Measurements from ENCODE around the gene HNRNPL.
"Not testable (repeated sequence)": the region's sequence is repeated elsewhere in the genome, so short reads cannot be mapped to it uniquely, and the experiment has no call there.

The HNRNPL gene

DNA sequence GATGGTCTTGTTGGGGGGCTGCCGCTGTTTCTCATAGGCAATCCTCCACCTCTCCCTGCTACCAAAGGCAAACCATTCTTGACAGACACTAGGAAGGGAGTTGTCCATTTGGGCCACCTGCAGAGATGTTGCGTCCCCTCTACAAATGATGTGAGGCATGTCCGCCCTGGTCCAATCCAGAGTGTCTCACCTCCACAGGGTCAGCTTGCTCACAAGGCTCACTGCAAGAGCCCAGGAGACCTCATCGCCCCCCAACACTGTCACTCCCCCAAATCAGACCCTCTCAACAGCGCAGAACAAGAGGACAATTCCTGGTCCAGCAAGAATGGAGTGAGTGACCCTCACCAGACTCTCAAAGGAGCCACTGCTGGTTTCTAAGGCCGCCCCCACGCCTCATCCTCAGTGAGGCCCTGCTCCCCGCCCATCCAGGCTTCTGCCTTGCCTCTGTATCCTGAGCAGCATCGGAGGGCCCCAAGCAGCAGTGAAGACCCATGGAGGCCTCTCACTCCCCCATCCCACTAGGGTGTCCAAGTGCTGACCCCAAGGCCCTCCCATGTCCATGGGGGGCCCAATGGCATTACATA is 6.5 kb downstream of the HNRNPL start:
- no peak for DNase-seq

DNA sequence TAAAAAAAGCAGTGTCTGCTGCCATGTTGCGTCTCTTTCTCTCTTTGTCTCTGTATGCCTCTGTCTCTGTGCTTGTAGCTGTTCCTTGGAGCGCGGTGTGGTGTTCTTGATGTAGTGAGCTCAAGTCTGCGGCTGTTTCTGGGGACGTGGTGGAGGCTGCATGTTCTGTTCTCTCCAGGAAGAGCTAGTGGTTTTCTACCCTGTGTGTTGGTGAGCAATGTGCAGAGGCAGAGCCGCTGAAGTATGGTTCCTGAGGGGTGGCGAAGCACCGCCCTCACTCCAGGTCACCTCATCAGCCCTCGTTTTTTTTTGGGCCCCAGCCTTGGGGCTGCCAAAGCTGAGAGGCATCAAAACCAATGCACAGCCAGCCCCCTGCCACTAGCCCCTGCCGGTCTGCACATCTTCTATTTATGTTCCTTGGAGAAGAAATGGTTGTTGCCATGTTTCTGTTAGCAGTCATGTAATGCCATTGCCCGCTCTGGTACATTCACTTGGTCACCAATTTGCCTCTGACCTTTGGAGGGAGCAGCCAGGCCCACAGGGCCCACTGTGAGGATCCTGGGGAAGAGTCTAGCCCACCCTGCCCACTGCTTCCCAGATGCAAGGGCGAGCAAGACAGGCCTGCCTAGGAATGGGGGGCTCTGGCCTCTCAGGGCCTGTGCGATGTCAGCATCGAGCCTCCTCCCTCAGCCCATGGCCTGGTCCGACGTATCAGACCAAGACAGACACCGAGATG is 7.2 kb downstream of the HNRNPL start:
- DNase-seq, result no peak

DNA sequence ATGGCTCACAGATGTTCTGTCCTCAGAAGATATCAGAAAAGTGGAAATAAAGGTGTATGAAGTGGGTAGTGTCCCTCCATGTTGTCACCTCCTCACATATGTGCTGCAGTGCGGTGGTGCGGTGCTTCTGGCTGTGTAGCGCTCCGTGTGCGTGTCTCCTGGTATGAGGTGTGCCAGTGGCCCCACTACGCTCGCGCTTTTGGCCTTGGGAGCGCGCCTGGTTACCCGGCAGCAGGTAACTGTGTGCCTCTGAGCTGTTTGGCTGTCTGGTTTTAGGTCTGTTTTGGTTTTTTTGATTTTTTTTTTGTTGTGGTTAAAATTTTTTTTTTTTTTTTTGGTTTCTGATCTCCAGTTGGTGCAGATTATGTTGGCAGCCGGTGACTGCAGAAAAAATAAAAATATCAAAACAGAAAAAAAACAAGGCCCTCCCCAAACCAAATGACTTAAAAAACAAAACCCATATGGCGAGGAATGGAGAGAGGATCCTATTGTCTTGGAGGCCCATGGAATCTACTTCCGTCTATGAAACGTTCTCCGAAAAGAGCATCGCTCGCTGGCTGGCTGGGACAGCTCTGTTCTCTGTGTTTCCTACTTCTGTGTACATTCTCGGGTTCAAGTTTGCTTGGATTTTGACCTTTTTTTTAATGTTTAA is 7.9 kb downstream of the HNRNPL start:
- no peak for DNase-seq

DNA sequence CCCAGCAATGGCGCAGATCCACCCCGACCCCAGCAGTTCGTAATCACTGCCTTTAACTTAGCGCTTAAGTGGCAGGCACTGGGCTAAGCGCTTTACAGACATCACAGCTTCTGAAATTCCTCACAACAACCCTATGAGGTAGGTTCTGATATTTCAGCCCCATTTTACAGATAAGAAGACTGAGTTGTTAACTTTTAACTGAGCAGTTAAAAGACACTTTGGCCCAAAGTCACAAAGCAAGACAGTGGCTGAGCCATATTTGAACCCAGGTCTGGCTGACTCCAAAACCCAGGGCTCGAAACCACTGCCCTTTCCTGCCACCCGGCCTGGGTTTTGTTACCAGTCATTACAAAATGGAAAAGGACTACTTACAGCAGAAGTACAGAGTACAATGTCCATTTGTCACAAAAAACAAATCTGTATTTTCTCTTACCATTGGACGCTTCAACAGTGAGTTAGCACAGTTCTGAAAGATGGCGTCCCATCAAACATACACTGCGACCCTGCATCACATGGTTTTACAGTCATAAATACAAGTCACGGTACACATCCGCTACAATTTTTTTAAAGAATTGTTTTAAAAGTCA is 8.5 kb downstream of the HNRNPL start:
- no peak for DNase-seq

DNA sequence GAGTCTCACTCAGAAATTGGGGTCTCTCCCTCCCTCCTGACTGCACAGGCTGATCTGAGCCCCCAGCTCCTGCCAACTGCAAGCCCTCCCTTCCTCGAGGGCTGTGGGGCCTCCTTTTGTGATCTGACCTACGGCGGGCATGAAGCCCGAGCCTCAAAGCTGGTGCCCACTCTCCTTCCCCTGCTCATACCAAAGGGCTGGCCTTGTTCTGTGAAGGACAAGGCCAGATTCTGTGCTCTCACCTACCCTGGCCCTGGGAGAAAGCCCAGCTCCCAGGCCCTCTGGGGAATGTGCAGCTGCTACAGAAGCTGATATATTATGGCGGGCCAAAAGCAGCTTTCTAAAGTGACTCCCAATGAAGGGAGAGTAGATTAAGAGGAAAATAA is 9.2 kb downstream of the HNRNPL start:
- no peak for DNase-seq

DNA sequence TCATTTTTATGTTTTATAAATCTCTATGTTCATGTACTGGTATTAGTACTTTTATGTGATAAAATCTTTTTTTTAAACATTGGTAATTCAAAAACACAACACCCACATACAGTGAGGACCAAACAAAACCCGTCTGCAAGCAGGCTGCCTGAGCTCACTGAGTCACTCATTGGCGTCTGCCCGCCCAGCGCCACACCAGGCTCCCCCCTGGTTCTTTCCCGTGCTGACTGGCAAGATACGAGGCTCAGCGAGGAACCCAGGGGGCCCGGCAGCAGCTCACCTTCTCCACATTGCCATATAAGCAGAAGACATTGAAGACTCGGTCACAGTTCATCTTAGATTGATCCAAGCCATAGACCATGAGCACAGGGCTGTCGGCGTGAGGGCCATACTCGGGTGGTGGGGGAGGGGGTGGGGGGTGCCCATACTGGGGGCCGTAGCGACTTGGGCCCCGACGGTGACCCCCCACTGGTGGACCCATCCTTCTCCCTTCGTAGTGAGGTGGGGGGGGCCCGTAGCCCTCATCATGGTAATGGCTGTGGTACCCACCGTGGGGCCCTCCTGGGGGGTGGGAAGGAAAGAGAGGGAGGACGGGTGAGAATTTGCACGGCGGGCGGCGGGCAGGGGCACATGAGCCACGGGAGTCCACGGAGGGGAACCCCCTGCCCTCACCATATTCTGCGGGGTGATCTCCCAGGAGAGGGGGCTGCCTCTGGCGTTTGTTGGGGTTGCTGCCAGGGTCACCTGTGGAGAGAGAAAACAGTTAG is 9.8 kb downstream of the HNRNPL start:
- DNase-seq, result no peak

DNA sequence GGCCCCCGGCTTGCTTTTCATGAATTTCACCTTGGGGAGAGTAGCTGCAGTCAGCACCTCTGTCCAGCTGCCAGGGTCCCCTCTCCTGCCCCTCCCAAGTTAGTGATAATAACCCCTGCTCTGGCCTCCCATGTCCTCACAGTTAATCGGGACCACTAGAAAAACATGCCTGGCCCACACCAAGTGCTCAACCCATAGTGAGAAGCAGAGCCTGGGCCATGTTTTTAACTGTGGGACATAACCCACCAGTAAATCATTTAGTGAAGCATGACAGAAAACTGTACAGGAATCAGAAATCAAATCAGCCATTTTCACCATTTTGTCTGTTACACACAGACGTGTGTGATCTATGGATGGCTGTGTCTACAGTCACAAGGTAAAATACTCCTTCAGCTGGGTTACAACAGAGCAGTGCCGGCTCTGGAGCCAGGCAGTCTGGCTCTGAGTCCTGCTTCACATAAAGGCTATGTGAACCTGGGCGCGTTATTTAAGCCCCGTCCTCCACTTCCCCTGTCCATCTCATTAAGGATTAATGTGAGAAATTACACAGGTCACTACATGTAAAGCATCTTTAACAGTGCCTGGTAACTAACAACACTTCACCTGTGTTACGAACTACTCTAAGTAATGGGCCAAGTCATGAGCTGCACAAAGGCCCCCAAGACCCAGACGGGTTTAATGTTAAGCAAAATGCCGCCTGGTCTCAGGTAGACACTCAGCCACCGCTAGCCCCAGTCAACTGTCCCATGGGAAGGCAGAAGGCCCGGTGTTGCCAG is 10.6 kb downstream of the HNRNPL start:
- no peak for DNase-seq

DNA sequence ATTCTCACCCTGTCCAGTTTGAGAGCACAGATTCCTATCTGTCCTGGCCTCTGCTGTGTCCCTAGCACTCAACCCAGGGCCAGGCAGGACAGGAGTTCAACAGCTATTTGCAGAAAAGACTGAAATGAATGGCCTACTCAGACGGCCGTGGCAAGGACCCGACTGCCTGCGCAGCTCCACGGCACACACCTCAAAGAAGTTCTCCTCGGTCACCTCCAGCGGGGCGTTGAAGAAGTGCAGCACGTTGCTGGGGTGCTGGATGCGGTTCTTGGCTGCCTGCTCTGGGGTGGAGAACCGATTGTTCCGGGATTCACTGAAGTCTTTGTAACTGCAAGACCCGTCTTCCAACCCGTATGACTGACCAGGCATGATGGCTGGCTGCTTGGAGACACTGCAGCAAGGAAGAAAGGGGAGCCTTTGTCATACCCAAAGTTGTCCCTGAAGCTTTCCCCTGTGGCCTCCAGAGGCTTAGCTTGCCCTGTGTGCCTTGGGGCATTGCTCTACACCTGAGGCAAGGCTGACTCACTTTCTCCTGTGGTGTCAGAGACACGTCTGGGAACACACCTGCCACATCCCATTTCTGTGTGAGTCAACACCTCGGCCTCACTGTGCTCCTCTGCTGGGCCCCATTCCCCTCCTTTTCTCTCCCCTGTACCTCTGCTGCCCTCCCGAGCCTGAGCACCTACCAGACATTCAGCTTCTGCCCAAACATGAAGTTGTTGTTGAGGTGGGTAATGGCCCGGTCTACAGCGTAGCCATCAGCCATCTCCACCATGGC is 11.4 kb downstream of the HNRNPL start:
- DNase-seq, result no peak

DNA sequence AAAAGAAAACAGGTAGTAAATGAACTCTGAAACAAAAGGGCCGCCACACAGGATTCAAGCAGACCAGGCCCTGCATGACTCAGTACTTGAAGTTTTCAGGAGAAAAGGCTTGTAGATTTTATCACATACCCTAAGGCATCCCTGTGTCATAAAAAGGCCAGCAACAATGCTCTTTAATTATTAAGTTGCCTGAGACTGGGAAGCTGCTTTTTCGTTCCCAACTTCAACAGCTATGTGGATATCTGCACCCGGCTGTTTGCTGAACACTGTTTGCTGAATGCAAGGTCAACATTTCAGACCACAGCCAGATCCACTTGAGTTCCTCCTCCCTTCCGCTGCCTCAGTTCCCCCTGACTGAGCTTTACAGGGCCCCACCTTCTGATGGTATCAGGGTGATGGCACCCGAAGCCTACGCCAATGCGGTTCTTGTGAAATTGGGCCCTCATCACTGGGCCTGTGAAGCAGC is 12.1 kb downstream of the HNRNPL start:
- DNase-seq, result no peak

DNA sequence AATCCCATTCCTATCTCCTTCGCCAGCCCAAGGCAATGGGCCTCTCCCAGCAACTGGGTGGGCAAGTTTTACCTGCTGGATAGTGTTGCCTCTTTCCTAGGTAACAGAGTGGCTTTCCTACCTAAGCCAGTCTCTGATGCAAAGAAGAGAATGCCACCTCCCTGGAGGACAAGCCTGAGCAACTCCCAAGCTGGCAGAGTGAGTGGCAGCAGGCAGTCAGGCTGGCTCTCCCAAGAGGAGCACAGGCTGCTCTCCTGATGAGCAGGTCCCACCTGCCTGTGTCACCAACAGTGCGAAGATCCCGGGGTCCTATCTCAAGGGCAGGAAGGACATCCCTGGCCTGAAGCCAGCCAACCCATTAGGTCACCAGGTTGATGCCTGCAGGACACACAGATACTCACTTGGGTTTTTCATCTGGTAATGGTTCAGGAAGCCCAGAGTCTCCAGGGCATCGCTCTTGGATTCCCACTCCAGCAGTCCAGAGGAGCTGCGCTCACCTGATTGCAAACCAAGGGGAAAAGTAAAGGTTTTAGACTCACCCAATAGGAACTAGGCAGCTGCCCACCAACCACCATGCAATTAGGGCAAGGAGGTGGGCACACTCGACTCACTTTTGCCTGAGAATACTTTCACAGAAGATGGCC is 12.7 kb downstream of the HNRNPL start:
- DNase-seq, result no peak

DNA sequence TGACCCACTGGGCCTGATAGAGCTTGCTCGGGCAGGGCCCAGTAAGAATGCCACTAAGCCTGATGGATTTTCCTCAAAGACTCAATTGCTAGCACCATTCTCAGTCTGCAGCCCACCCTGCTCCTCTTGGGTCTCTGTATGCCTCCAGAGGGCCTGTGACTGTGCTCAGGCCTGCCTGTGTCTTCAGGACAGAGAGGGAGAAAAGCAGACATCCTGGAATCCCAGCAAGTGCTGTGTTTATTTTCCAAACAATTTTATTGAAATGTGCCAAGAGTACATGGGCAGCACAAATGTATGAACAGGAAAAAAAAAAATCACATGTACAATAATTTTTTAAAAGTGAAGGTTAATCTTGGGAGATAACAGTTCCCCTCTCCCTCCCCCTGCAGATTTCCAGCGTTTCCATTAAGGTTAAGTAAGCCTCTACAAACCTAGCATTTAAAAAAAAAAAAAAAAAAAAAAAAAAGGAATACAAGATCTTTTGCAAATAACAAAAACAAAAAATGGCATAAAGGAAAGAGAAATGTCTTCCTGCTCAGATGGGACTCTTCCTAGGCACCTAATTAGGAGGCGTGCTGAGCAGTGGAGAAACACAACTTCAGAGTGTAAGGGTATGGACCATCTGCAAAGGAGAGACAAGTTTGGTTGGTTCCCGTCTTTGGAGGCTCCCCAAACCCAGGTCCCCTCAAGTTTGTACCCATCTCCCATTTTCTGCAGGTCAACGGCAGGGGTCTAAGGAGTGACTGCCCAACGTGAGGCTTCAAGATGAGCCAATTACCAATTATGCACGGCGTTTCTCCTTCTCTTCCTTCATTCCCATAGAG is 13.4 kb downstream of the HNRNPL start:
- no peak for DNase-seq

DNA sequence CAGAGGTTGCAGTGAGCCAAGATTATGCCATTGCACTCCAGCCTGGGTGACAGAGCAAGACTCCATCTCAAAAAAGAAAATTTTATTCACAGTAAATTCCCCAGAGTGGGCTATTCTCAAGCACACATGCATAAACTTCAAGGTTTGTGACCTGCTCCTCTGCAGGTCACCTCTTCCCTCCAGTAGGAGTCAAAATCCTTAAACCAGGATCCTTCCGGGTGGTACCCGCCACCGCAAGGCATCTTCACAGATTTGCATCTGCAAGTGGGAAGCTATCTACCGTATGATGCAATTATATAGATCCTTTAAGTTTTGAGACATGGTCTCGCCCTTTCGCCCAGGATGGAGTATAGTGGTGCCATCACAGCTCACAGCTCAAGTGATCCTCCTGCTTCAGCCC is 15.2 kb downstream of the HNRNPL start:
- DNase-seq, result no peak

DNA sequence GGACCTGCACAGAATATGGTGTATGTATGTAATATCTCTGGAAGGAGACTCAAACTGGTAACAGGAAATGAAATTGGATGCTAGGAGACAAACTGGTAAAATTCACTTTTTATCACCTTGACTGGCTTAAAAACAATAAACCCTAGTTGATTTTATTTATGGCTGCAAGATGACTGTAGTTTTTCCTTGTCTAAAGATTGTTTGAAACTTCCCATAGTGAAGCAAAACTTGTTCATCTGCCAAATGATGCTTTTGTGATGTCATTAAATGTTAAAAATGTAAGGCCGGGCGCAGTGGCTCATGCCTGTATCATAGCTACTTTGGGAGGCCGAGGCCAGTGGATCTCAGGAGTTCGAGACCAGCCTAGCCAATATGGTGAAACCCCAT is 15.7 kb downstream of the HNRNPL start:
- no peak for DNase-seq

DNA sequence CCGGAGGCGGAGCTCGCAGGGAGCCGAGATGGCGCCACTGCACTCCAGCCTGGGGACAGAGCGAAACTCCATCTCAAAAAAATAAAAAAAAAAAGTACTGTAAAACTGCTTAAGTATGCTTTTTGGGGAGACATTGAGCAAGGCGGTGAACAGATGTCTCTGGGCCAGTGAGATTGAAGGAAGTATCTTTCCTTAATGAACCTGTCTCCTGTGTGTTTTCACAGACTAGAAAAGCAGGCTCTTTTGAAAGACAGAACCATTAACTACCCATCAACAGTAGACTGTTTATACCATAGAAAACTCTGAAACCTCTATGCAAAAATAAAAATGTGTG is 16.7 kb downstream of the HNRNPL start:
- no peak for DNase-seq

DNA sequence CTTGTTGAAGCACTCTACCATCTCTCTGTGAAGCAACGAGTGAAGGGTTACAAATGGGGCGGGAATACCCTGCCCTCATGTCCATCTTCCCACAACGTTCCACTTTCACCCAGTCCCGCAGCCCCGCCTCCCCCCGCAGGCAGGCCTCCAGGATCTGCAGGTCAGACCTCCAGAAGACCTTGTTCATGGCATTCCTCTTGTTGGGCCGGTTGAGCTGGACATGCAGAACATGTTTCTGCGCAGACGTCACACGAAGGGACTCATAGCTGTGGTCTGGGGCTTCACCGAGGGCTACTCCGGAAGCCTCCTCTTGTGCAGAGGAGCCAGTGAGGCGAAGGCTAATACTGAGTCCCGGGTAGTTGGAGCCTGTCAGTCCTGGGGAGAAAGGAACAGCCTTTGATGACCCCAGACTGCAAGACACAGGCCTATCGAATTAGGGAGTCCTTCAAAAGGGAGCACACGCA is 18.6 kb downstream of the HNRNPL start:
- peak in 1 of 2 experiments; percentile 19 for DNase-seq

DNA sequence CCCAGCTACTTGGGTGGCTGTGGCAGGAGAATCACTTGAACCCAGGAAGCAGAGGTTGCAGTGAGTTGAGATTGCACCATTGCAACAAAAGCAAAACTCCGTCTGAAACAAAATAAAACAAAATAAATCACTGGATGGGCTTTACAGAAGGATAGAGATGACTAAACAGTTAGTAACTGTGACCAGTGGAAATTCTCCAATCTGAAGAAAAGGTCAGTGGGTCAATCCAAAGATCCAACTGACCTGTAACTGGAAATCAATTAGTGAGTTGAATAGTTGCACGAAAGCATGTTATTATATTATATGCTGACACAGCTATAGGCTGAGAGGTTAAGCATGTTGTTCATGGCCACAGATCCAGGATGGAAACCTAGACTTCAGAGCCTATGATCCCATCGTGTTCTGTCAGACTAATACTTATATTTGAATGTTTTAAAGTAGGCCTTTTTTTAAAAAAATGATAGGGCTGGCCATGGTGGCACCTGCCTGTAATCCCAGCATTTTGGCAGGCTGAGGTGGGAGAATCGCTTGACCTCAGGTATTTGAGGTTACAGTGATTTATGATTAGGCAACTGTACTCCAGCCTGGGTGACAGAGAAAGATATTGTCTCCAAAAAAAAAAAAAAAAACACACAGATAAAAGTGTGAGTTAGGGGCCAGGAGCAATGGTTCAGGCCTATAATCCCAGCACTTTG is 19.6 kb downstream of the HNRNPL start:
- no peak for DNase-seq

DNA sequence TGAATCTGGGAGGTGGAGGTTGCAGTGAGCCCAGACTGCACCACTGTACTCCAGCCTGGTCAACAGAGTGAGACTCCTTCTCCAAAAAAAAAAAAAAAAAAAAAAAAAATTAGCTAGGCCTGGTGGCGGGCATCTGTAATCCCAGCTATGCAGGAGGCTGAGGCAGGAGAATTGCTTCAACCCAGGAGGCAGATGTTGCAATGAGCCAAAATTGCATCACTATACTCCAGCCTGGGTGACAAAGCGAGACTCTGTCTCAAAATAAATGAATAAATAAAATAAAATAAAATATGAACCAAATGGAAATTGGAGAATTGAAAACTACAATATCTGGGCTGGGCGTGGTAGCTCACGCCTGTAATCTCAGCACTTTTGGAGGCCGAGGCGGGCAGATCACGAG is 20.6 kb downstream of the HNRNPL start:
- DNase-seq, result not testable (repeated sequence)

DNA sequence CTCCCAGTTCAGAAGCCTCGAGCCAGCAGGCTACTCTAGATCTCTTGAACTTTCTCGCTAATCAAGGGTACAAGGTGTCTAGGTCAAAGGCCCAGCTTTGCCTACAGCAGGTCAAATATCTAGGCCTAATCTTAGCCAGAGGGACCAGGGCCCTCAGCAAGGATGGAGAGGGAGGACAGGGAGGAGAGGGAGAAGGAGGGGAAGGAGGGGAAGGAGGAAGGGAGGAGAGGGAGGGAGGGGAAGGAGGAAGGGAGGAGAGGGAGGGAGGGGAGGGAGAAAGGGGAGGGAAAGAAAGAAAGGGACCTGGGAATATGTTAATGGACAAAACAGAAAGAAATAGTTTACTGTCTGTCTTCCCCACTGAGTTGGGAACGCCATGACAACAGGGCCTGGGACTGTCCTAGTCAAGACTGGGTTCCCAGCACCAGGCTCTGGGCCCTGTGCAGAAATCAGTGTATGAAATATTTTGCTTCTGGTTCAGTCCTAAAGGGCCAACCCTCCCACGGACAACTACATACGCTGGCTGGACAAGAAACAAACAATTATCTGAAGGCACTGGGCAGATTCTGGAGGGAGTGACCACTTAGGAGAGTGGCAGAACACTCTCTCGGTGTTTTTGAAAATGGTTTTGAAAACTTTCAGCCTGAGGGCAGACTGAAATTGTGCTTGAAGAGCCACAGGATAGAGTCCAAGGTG is 22.8 kb downstream of the HNRNPL start:
- DNase-seq, result no peak

DNA sequence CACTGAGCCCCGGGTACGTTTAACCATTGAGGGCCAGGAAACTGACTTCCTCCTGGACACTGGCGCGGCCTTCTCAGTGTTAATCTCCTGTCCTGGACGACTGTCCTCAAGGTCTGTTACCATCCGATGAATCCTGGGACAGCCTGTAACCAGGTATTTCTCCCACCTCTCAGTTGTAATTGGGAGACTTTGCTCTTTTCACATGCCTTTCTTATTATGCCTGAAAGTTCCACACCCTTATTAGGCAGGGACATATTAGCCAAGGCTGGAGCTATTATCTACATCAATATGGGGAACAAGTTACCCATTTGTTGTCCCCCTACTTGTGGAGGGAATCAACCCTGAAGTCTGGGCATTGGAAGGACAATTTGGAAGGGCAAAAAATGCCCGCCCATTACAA is 23.9 kb downstream of the HNRNPL start:
- DNase-seq, result not testable (repeated sequence)
